ENCODE results near the gene SVOP.

GRCh38 chr12:108896817-108897216 lies 124.1 kb downstream of the SVOP start:
- TF ChIP-seq CTCF (IDR thresholded peaks at IDR 0.05; ENCODE audit: low read depth, low read length, missing input control), result no peak
- no peak for TF ChIP-seq REST (IDR thresholded peaks at IDR 0.05)
- no peak for TF ChIP-seq YY1 (IDR thresholded peaks at IDR 0.05)
- TF ChIP-seq TAF1 (conservative IDR thresholded peaks at IDR 0.05), result no peak
